H1 (cell line): Measurements from ENCODE around the gene GLRA2. TPM values are rescaled to one million over a fixed set of nuclear protein-coding genes. Genes with fewer than 3 reads are reported as not detected.

Experiments
- CTCF ChIA-PET: fragments of 300-600 bp; sonication (Branson Sonifier 250); formaldehyde crosslinking; loops from one replicate; lab custom pipeline; 2021; ENCODE audit not compliant: partially characterized antibody; lab: Charles Lee
- POLR2A ChIA-PET: fragments of 300-600 bp; sonication (Branson Sonifier 250); formaldehyde crosslinking; loops from one replicate; lab custom pipeline; 2021; ENCODE audit warnings: inconsistent platforms; ENCODE audit not compliant: partially characterized antibody; lab: Charles Lee
- DNase-seq, 2 experiments: peaks; one replicate each; pipeline versions ENCODE4 v3.0.0 to v3.0.0-alpha.2; 2010 to 2022; ENCODE audit warnings: low spot score in 2 of 2, low read depth in 1 of 2, mixed read lengths in 1 of 2
- FAIRE-seq: peaks from 2 replicates; lab custom pipeline; 2011; peaks lifted over from hg19 to GRCh38; lab: Jason Lieb, UNC
- H2AFZ ChIP-seq: 2 replicates; pipeline ENCODE4 v1.8.1; 2012; ENCODE audit warnings: low read length, inconsistent platforms
- H2AK5ac ChIP-seq: 2 replicates; pipeline ENCODE4 v1.6.1; 2013; ENCODE audit warnings: low read depth, low read length
- H2BK120ac ChIP-seq: replicated peaks from 2 replicates; pipeline ENCODE3; 2013; ENCODE audit warnings: low read depth, low read length, inconsistent platforms
- H2BK12ac ChIP-seq: 2 replicates; pipeline ENCODE4 v1.6.1; 2013; ENCODE audit warnings: low read depth, low read length
- H2BK15ac ChIP-seq: 2 replicates; pipeline ENCODE4 v1.6.1; 2013; ENCODE audit warnings: low read length
- H2BK20ac ChIP-seq: 2 replicates; pipeline ENCODE4 v1.6.1; 2013; ENCODE audit warnings: low read length
- H2BK5ac ChIP-seq: 2 replicates; pipeline ENCODE4 v1.6.1; 2013; ENCODE audit warnings: low read depth, low read length
- H3K14ac ChIP-seq: 2 replicates; pipeline ENCODE4 v1.6.1; 2013; ENCODE audit warnings: inconsistent platforms; ENCODE audit not compliant: insufficient read length
- H3K18ac ChIP-seq: 2 replicates; pipeline ENCODE4 v1.6.1; 2013; ENCODE audit warnings: low read length; ENCODE audit errors: extremely low read depth
- H3K23ac ChIP-seq: 2 replicates; pipeline ENCODE4 v1.6.1; 2013; ENCODE audit warnings: inconsistent platforms; ENCODE audit not compliant: insufficient read length
- H3K23me2 ChIP-seq: 2 replicates; pipeline ENCODE4 v1.6.1; 2013; ENCODE audit warnings: low read depth, low read length
- H3K27ac ChIP-seq: 2 replicates; pipeline ENCODE4 v1.6.1; 2011; ENCODE audit warnings: low read depth, low read length, inconsistent platforms
- H3K27me3 ChIP-seq, 4 experiments: replicated peaks in 1 of 4; 1 replicate in 1 of 4; 2 replicates in 3 of 4; pipeline versions ENCODE4 v1.6.1 to v1.8.1; 2011 to 2013; ENCODE audit warnings: low read length in 3 of 4, mild to moderate bottlenecking in 3 of 4, inconsistent platforms in 2 of 4, mixed read lengths in 2 of 4, moderate library complexity in 1 of 4; ENCODE audit not compliant: control insufficient read depth in 3 of 4, insufficient read depth in 3 of 4; ENCODE audit errors: extremely low read depth in 1 of 4
- H3K36me3 ChIP-seq, 4 experiments: 2 replicates each; pipeline versions ENCODE4 v1.6.1 to v1.8.1; 2011 to 2013; ENCODE audit warnings: mild to moderate bottlenecking in 4 of 4, low read length in 3 of 4, moderate library complexity in 2 of 4, control low read depth in 1 of 4, inconsistent platforms in 1 of 4; ENCODE audit not compliant: insufficient read depth in 4 of 4, control insufficient read depth in 2 of 4
- H3K4ac ChIP-seq: replicated peaks from 2 replicates; pipeline ENCODE3; 2013; ENCODE audit warnings: low read length, low read depth, mixed read lengths, inconsistent platforms; ENCODE audit not compliant: insufficient read length
- H3K4me1 ChIP-seq, 4 experiments: replicated peaks in 1 of 4; 1 replicate in 1 of 4; 2 replicates in 3 of 4; pipeline versions ENCODE4 v1.6.1 to v1.8.1; 2011 to 2013; ENCODE audit warnings: low read length in 3 of 4, inconsistent platforms in 2 of 4, mixed read lengths in 1 of 4; ENCODE audit not compliant: insufficient read depth in 4 of 4, control insufficient read depth in 3 of 4
- H3K4me2 ChIP-seq, 2 experiments: 2 replicates each; pipeline versions ENCODE4 v1.6.1 to v1.8.1; 2011 to 2013; ENCODE audit warnings: low read depth in 2 of 2, low read length in 2 of 2, control low read depth in 1 of 2, inconsistent platforms in 1 of 2, mild to moderate bottlenecking in 1 of 2; ENCODE audit not compliant: insufficient read depth in 1 of 2
- H3K4me3 ChIP-seq, 4 experiments: fragments of 200-600, 300-600 bp in 1 of 4; sonication (generic), shearing (Covaris generic), sonication (Bioruptor Twin) in 1 of 4; 2 replicates each; pipeline versions ENCODE4 v1.5.1 to v1.8.1; 2011 to 2016; ENCODE audit warnings: low read length in 4 of 4, low read depth in 3 of 4, control low read depth in 2 of 4, inconsistent platforms in 2 of 4, mild to moderate bottlenecking in 2 of 4, mixed read lengths in 1 of 4, moderate library complexity in 1 of 4; ENCODE audit not compliant: insufficient read depth in 2 of 4; ENCODE audit errors: extremely low read depth in 1 of 4
- H3K56ac ChIP-seq: replicated peaks from 2 replicates; pipeline ENCODE3; 2013; ENCODE audit warnings: low read depth, mild to moderate bottlenecking, mixed read lengths, low read length, inconsistent platforms; ENCODE audit not compliant: insufficient read length
- H3K79me1 ChIP-seq: 2 replicates; pipeline ENCODE4 v1.6.1; 2013; ENCODE audit warnings: low read depth, low read length, control low read depth
- H3K79me2 ChIP-seq, 2 experiments: 2 replicates each; pipeline versions ENCODE4 v1.6.1 to v1.8.1; 2012 to 2013; ENCODE audit warnings: low read length in 2 of 2, mild to moderate bottlenecking in 2 of 2, inconsistent platforms in 1 of 2; ENCODE audit not compliant: insufficient read depth in 2 of 2, control insufficient read depth in 1 of 2
- H3K9ac ChIP-seq, 4 experiments: replicated peaks in 1 of 4; 1 replicate in 1 of 4; 2 replicates in 3 of 4; pipeline versions ENCODE4 v1.6.1 to v1.8.1; 2011 to 2013; ENCODE audit warnings: low read depth in 3 of 4, low read length in 3 of 4, control low read depth in 2 of 4, mild to moderate bottlenecking in 2 of 4, moderate library complexity in 2 of 4, inconsistent platforms in 1 of 4; ENCODE audit errors: extremely low read depth in 1 of 4
- H3K9me3 ChIP-seq, 2 experiments: 2 replicates each; pipeline versions ENCODE4 v1.6.1 to v1.8.1; 2012 to 2013; ENCODE audit warnings: mild to moderate bottlenecking in 2 of 2, moderate library complexity in 2 of 2, control low read depth in 1 of 2, inconsistent platforms in 1 of 2, low read depth in 1 of 2, low read length in 1 of 2, mixed read lengths in 1 of 2; ENCODE audit not compliant: insufficient read depth in 2 of 2
- H4K20me1 ChIP-seq, 2 experiments: replicated peaks in 1 of 2; 2 replicates each; pipeline versions ENCODE3 to v1.8.1; 2011 to 2013; ENCODE audit warnings: inconsistent platforms in 2 of 2, low read length in 2 of 2, mild to moderate bottlenecking in 1 of 2; ENCODE audit not compliant: insufficient read depth in 2 of 2, control insufficient read depth in 1 of 2
- H4K5ac ChIP-seq: 2 replicates; pipeline ENCODE4 v1.6.1; 2013; ENCODE audit warnings: low read length, low read depth, mixed read lengths, inconsistent platforms; ENCODE audit not compliant: insufficient read length
- H4K8ac ChIP-seq: 2 replicates; pipeline ENCODE4 v1.8.0; 2013; ENCODE audit warnings: mild to moderate bottlenecking, moderate library complexity, low read length, inconsistent platforms; ENCODE audit not compliant: insufficient read depth; ENCODE audit errors: extremely low read depth
- H4K91ac ChIP-seq: replicated peaks from 2 replicates; pipeline ENCODE3; 2013; ENCODE audit warnings: low read length, mixed read lengths, inconsistent platforms; ENCODE audit not compliant: insufficient read length
- CREB1 ChIP-seq: IDR thresholded peaks from 2 replicates; pipeline ENCODE4 v1.6.1; 2012; ENCODE audit warnings: inconsistent platforms
- SIX5 ChIP-seq: IDR thresholded peaks from 2 replicates; pipeline ENCODE4 v1.6.1; 2011; ENCODE audit warnings: mild to moderate bottlenecking, low read depth, low read length
- TAF1 ChIP-seq: IDR thresholded peaks from 2 replicates; pipeline ENCODE4 v1.6.1; 2011; ENCODE audit warnings: mild to moderate bottlenecking, low read depth, low read length
- WGBS, 2 experiments: shearing (Covaris generic) in 1 of 2; methylation state at CpG; one replicate each; pipeline versions ENCODE4 v1.1.6 to v1.1.7; 2013 to 2015; ENCODE audit warnings: low lambda C conversion rate in 2 of 2, mixed read lengths in 2 of 2, inconsistent platforms in 1 of 2, low coverage in 1 of 2, missing lambda C conversion rate in 1 of 2; ENCODE audit not compliant: insufficient replicate concordance in 2 of 2, insufficient coverage in 1 of 2, insufficient read length in 1 of 2; ENCODE audit errors: extremely low coverage in 1 of 2, missing lambda C conversion rate in 1 of 2; 5-methylcytosine and 5-hydroxymethylcytosine counted together
- polyA plus RNA-seq, 7 experiments: library from polyadenylated mRNA; depleted of rRNA in 3 of 7; stranded (reverse) in 5 of 7; unstranded in 2 of 7; fragments of >200 nt in 5 of 7; fragments of 200-250 nt in 2 of 7; gene quantifications; 1 replicate in 5 of 7; 2 replicates in 1 of 7; 4 replicates in 1 of 7; pipeline versions ENCODE4 v1.2.1 to v1.2.3, GENCODE V29; 2011 to 2013; ENCODE audit warnings: missing spikeins in 2 of 7, mixed read lengths in 2 of 7
- total RNA-seq: library from RNA; stranded (reverse); fragmentation: NEBNext Ultra II Directional; extraction: Animal tissue kit (Norgen Biotek cat#: 25700); gene quantifications from 2 replicates; pipeline ENCODE4 v1.2.1, GENCODE V29; 2021

Gene GLRA2
- total and polyA plus RNA-seq, 2 of the 8 experiments (the other 6 are each of a cell fraction or from before 2014, with no cell fraction given): not detected

DNA sequence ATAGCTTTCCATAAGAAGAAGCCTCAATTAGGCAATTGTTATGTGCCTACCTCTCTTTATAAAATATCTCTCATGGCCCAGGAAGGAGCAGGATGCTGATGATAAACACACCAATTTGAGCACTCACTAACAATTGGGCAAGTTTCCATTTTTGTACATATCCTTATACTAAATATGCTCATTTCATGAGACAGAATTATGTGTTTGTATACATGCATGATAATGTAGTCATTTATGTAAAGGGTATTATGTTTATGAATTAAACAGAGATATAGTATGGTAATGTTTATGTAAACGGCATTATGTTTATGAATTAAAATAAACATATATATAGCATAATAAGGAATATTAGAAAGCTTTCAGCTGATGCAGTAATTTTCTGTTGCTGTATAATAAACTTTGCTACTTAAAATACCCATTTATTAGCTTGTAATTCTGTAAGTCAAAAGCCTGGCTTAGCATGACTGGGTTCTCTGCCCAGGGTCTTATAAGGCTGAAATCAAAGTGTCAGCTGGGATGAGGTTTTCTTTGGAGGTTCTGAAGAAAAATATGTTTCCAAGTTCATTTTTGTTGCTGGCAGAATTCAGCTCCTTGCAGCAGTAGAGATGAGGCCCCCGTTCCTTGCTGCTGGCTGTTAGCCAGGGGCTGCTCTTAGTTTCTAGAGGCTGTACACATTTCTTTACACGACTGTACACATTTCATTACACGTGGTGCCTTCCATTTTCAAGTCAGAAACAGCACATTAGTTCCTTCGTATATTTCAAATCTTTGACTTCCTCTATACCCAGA lies 89.0 kb downstream of the GLRA2 start:
- H4K8ac ChIP-seq: no peak overlapping the region
- no peak overlapping the region for H4K91ac ChIP-seq
- no peak overlapping the region for H3K18ac ChIP-seq
- WGBS, 2 experiments: 89% methylated on average over 4 of the region's 5 CpGs; no CpG with 5 or more reads in 1 of the 2 experiments
- no peak overlapping the region for H2AFZ ChIP-seq
- ChIA-PET POLR2A (no interaction called here), CTCF (no interaction called here)
- H4K5ac ChIP-seq: no peak overlapping the region
- TF ChIP-seq CREB1 (no peak), SIX5 (no peak), TAF1 (no peak)
- no peak overlapping the region for H3K27ac ChIP-seq
- H3K23ac ChIP-seq: no peak overlapping the region
- no peaks in the 10 kb centered on the region for H3K36me3 ChIP-seq
- H2BK5ac ChIP-seq: no peak overlapping the region
- H3K79me2 ChIP-seq: no peaks in the 10 kb centered on the region
- H3K23me2 ChIP-seq: no peaks in the 10 kb centered on the region
- FAIRE-seq (no peak), DNase-seq (no peak)
- no peaks in the 10 kb centered on the region for H4K20me1 ChIP-seq
- no peaks in the 10 kb centered on the region for H3K9me3 ChIP-seq
- H2BK15ac ChIP-seq: no peak overlapping the region
- no peak overlapping the region for H3K4me3 ChIP-seq
- H2AK5ac ChIP-seq: no peak overlapping the region
- H3K9ac ChIP-seq: no peak overlapping the region
- H3K56ac ChIP-seq: no peak overlapping the region
- no peaks in the 10 kb centered on the region for H3K79me1 ChIP-seq
- no peaks in the 10 kb centered on the region for H3K4me1 ChIP-seq
- H2BK12ac ChIP-seq: no peak overlapping the region
- H2BK120ac ChIP-seq: no peak overlapping the region
- H3K4ac ChIP-seq: no peak overlapping the region
- no peak overlapping the region for H3K14ac ChIP-seq
- H3K27me3 ChIP-seq: no peaks in the 10 kb centered on the region
- H3K4me2 ChIP-seq: no peak overlapping the region
- H2BK20ac ChIP-seq: no peak overlapping the region
